SK-N-DZ (cell line): ENCODE data around the gene RFC1.
"Not testable (repeated sequence)": the region's sequence is repeated elsewhere in the genome, so short reads cannot be mapped to it uniquely, and the experiment has no call there.

Source experiments
- DNase-seq: peaks from one replicate; pipeline ENCODE4 v3.0.0-alpha.2; 2015; ENCODE audit warnings: low spot score

RFC1 gene

DNA sequence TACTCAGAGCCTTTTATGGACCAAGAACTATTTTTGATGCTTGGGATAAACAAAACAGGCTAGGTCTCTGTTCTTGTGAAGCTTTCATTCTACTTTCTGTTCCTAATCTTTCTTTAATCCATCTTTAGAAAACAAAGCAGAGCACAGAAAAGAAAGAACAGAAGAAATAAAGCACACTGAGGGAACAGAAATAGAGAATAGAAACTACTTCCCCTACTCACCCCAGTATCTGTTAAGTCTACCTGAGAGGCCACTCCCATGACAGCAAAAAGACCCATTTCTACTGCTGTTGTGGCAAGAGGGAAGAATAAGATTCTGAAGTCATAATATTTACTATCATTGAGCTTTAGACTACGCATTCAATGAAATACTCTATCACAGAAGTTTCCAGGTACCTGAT, 9.2 kb downstream of the RFC1 start:
- DNase-seq = no peak

DNA sequence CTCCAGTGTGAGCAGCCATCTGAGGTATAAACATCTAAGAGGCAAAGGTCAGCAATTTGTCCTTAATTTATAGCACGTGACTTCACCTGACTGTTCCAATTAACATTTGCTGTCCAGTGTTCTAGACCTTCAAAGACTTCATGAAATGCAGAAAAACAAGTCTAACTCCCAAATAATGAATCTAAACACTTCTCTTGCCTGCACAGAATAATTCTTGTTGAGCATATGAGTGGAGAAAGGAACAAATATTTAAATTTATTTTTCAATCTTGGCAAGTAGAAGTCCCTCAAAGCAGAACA, 12.0 kb downstream of the RFC1 start:
- no peak for DNase-seq

DNA sequence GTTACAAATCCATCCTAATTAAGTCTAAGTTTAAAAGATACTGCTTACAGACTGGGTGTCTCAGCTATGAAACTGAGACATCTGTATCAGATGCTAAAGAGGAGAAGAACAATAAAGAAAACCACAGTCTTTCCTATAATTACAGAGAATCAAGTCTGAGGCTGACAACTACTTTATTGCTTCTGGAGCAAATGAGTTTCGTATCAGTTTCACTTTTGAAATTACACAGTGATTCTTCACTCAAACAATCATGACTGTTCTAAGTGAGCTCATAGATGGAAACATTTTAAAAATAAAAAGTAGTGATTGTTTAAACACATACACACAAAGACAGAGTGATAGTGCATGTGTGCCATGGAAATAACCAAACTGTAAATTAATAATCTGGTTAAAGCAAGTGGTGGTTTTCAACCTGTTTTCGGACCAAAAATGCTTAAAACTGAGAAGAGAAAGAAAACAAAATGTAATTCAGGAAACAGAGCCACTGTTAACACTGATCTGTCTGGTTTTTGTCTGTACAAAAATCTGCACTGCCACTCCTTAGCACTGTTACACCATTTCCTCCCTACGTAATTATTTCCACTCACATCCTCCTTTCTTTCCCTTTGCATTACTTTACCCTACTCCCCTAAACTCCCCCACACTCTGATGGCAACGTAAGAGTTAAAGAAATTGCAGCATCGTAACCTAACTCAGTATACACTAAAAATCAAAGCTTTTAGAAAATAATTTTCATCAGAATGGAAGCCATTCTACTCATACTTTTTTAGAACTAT, 12.5 kb downstream of the RFC1 start:
- no peak for DNase-seq

DNA sequence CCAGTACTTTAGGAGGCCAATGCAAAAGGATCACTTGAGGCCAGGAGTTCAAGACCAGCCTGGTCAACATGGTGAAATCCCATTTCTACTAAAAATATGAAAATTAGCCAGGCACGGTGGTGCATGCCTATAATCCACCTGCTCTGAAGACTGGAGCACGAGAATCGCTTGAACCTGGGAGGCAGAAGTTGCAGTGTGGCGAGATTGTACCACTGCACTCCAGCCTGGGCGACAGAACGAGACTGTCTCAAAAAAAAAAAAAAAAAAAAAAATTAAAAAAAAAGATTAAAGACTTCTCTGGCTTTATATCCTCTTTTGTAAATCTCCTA, 13.0 kb downstream of the RFC1 start:
- not testable (repeated sequence) for DNase-seq

DNA sequence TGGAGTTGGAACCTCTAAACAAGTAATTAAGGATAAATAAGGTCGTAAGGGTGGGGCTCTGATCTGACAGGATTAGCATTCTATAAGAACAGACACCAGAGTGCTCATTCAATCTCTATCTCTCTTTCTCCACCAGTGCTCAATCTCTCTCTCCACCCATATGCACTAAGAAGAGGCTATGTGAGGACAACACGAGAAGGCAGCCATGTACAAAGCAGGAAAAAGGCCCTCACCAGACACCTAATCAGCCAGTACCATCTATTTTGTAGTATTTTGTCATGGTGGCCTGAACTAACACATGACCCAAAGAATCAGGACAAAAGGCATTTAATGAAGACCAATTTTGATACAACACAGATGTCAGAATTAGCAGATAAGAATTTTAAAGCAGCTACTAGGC, 16.8 kb downstream of the RFC1 start:
- no peak for DNase-seq

DNA sequence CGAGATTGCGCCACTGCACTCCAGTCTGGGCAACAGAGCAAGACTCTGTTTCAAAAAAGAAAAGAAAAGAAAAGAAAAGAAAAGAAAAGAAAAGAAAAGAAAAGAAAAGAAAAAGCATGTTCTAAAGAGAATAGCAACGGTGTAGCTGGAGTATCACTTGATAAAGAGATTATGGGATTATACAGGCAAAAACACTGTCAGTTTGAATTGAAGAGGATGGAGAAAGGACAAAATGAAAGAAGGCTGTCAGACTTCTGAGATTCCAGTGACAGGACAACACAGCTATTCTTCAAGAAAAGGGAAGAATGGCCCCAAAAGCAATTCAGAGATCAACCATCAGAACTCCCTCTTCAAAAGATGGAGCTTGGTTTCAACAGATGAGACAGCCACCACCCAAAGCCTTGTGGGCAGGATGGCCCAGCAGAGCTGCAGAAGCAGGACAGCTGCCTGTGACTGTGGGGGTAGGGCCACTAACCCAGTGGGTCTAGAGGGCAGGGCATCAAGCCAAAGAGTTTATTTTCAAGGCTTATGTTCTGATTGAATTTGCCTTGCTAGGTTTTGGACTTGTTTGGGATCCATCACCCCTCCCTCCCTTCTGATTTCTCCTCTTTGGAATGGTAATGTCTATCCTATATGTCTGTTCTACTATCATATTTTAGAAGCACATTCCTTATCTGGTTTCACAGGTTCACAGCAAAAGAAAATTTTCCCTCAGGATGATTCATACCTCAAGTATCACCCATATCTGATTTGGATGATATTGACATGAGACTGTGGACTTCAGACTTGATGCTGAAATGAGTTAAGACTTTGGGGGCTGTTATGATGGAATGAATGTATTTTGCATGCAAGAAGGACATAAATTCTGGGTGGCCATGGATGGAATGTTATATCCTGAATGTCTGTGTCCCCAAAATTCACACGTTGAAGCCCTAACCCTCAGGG, 17.5 kb downstream of the RFC1 start:
- DNase-seq = no peak

DNA sequence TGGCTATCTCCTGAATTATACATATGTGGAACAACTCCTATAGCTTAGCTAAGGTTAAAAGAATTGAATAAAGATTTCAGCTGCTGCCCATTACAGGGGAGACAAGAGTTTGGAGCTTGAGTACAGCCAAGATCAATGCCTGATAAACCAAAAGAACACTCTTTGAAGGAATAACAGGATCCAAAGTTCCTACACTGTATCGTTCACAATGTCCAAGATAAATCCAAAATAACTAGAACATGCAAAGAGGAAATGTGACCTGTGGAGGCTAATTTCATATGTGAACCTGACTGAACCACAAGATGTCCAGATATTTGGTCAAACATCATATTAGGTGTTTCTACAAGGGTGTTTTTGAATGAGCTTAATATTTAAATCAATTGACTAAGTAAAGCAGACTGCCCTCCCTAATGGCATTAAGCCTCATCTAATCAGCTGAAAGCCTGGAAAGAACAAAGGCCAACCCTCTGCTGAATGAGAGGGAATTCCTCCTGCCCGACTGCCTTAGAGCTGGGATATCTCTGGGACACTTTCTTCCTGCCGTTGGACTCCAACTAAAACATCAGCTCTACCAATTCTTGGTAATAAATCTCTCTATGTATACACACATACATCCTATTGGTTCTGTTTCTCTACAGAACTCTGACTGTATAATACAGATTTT, 19.2 kb downstream of the RFC1 start:
- no peak for DNase-seq

DNA sequence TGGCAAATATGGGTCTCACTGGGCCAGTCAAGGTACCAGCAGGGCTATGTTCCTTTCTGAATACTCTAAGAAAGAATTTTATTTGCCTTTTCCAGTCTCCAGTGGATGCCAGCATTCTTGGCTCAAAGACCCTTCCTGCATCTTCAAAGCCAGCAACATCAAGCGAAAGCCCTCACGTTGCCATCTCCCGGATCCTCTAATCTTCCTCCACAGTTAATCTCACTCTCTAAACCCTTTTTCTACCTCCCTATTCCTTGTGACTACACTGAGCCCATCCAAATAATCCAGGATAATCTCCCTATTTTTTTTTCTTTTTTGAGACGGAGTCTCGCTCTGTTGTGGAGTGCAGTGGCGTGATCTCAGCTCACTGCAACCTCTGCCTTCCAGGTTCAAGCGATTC, 23.4 kb downstream of the RFC1 start:
- DNase-seq = no peak

DNA sequence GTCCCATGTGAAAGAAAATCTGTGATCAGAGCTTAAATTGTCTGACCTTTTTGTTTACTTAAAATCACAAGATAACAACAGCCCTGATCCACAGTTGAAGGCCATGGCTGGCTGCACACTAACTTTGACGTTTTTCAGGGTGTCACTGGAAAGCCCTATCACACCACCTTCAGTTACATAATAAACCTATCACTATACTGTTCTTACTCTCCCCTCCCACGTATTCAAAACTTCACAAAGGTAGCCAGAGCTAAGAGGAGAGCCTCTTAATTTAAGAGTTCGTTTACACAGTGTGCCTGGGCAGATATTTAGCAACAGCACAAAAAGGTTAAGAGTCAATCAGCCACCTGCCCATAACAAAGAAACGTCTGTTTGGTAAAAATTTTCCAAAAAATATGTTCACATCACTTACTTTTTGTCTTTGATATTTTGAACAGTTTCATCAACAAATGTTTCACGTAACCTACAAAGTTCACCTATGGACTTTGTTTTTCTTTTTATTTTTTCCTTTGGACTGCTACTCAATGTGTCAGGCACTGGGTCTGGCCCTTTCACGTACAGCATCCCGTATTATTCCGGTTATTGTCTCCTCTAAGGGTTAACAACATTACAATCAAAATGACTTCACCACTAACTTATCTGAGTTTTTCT, 25.0 kb downstream of the RFC1 start:
- no peak for DNase-seq

DNA sequence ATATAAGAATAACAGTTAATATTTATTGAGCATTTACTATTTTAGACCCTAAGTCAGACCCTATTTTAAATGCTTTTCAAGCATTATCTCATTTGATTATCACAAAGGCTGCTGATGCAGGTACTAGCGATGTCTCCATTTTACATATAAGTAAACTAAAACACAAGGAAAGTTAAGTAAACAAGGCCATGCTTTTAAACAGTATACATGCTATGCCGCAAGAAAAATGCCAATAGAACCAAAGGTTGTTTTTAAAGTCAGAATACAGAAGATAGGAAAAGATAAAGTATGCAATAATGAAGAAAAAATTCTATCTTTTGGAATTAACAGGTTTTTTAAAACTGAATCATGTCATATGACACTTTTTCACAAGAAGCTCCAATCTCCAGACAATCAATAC, 26.2 kb downstream of the RFC1 start:
- no peak for DNase-seq

DNA sequence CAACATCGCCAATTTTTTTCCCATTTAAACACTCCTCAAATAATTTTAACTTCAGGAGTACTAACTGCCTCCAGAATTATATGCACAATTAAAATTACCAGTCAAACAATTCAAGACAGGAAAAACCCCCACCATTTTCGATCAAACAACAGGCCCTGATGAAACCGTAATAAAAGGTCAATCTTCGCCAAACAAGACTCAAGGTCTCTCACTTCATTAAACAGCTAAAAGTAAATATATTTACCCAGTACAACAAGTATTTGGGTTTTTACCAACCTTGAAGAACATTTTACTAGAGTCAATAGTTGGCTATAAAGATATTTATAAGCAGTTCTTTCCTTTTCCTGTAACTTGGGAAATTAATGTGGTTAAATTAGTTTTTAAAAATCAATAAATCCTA, 28.3 kb downstream of the RFC1 start:
- no peak for DNase-seq

DNA sequence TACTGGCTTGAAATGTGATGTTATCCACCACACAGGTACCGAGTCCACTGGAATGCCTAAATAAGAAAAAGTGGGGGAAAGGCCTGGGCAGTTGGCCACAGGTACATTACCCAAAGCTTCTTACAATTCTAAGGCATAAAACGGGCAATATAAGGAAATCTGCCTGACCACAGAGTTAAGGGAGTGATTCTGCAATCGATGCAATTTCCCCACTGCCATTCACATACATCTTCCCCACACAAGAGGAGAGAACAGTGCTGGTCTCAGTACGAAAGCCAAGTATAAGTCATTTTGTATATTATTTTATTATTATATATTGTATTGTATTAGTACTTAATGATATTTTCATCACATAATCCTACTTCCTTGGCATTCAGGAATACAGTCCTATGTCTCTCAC, 30.6 kb downstream of the RFC1 start:
- no peak for DNase-seq

DNA sequence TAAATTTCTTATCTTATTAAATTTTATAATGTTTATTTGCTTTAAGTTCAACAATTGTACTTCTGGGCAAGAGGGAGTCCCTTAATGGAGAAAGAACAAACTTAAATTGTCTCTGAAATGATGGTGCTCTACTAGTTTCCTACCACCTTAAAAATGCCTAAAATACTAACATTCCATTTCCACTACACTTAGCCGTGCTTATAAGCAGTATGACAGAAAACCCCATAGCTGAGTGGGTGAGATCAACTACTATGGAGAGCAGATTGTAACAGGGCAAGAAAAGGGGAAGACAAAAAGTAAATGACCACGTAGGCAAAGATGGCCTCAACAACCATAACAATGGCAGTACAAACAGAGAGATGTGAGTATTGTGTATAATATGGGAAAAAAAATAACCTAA, 35.0 kb downstream of the RFC1 start:
- no peak for DNase-seq

DNA sequence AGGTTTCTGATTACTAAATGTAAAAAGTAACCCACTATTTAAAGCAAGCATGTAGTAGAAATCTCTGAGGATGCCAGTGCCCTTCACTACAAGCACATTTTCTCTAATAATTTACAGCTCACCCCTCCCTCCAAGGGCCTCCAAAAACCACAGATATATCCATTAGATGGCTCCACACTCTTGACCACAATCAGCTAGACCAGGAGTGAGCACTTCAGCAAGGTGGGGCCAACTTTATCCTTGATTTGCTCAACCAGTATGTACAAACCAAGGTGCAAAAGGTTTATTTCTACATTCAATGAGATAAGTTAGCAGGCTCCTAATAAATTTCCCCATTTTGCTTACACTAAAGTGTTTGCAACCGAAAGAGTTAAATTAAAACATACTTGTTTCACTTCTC, 35.8 kb downstream of the RFC1 start:
- DNase-seq = no peak

DNA sequence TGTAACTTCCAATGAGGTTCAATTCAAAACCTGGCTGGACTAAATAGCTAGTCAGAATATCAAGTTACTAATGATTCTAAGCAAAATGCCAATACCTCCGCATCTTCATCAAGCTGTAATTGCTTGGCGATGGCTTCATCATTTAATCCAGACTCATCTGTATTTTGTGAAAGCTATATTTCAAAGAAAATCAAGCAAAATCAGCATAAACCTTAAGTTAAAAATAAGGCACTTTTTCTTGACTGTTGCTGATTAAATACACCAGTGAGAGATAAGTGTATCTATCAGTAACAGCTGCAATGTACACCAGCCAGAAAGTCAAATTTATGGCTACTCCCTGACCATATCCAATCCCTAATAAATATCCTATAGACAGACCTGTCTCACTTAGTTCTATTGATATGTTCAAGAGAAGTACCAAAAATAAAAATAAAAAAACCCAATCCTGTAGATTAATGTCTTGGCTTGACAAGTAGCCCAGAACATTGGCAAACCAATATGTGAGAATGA, 39.6 kb downstream of the RFC1 start:
- DNase-seq = no peak

DNA sequence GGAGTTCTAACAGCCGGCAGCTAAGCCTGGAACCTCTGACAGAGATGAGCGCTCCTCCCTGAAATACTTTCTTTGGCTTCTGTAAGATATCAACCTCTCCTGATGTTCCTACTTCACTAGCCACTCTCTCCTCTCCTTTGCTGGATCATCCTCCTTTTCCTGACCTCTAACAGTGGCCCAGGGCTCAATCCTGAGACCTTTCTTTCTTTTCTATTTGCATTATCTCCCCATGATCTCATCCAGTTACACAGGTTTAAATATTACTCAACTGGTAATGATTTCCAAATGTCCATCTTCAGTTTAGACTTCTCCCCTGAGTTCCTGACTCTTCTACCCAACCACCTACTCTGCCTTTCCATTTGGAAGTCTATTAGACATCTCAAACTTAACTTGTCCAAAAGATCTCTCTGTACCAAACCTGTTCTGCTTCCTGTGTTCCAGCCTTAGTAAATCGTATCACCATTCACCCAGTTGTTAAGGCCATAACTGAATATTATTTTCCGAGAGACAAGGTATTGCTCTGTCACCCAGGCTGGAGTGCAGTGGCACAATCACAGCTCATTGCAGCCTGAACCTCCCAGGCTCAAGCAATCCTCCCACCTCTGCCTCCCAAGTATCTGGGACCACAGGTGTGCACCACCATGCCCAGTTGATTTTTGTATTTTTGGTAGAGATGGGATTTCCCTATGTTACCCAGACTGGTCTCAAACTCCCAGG, 41.1 kb downstream of the RFC1 start:
- no peak for DNase-seq

DNA sequence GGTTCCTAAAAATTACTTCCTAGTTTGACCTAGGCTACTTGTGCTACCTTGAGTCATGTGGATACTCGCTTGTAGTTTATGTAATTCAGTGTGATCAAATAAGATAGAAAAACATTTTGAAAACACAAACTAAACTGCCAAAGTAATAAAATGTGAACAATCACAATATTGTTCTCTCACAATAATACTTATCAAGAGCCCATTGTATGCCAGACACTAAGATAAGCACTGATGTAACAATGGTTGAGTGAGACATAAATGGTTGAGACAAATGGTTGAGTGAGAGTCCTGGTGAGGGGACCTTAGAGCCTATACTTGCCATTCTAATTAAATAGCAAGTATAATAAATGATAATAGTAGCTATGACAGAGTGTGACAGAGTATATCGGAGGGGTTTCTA, 41.7 kb downstream of the RFC1 start:
- no peak for DNase-seq

DNA sequence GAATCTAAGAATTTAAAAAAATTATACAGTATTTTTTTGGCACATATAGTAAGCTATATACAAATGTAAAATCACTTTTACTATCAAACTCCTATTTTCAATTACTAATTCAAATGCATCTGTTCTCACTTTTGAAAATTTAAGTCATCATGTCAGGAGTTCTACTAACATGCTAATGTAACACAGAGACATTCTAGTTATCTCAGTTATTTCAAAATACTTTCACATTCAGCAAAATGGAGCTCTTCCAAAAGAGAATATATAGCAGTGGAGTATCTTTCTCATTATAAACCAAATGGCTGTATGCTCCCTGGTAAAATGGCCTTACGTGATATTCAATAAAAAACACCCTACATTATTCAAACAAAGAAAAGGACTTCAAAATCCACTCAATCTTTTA, 42.3 kb downstream of the RFC1 start:
- DNase-seq = no peak

DNA sequence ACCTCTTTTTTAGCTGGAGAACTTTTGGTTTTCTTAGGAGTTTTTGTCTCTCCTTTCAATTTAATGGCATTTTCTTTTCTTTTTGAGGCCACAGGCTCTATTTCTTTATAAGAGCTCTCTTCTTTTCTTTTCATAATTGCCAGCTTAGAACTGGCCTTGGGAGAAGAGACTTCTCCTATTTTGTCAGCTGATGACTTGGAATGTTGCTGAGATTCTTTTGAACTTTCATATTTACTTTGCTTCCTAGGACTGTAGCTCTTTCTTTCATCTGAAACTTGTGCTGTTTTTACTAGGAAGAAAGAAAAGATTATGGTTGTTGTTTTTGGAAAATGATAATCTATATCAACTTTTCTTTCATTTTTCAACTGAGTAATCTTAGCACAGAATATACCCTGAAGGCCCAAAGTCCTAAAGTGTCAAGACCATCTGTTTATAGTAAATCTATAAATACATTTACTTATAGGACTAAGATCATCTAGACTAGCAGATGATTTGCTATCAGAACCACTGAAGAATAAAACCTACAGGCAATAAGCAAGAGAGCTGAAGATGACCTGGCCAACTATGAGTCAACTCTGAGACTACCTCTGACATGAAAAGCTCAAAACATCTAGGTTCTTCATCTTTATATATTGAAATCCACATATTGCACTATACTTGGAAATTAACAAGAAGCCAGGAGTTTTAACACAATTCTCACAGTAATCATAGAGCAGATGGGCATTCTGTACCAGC, 45.6 kb downstream of the RFC1 start:
- DNase-seq = no peak

DNA sequence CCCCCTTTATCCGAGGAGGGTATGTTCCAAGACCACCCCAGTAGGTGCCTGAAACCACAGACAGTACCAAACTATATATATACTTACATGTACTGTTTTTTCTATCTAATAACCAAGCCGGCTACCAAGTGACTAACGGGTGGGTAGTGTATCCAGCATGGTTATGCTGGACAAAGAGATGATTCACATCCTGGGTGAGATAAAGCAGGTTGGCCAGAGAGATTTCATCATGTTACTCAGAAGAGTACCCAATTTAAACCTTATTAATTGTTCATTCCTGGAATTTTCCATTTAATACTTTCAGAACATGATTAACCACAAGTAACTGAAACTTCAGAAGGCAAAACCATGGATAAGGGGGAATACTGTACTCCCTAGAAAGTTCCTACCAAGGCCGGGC, 46.5 kb downstream of the RFC1 start:
- no peak for DNase-seq

DNA sequence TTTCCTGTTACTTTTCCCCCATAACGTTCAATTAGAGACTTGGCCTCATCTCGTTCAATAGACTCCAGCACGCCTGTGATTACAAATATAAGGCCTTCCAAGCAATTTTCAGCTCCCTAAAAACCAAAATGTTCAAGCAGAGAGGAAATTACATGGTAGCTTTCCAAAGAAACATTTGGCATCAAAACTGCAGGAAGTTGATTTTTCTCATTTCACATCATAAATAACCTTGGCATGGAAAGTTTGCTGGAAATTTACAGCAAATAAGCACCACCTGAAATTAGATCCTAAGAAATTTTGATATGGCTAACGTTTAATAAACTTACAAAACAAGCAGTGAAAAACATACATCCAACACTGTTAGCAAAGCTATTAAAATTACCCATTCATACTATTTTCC, 53.3 kb downstream of the RFC1 start:
- no peak for DNase-seq
